SK-N-SH treated with all-trans-retinoic acid at 6 μM for 48 hours (cell line): ENCODE measurements around the gene ATF6.

Experiments used
- ATAC-seq: fragments of 200-7000 bp; cut with Tn5 transposase; 3 replicates; pipeline ENCODE4 v1.9.1; 2020; ENCODE audit warnings: mild to moderate bottlenecking, moderate library complexity
- ARNTL ChIP-seq: fragments of 450-650 bp; formaldehyde crosslinking; IDR thresholded peaks from 2 replicates; pipeline ENCODE4 v1.5.0; 2020; ENCODE audit warnings: low read depth, mild to moderate bottlenecking, moderate library complexity, borderline replicate concordance
- BACH2 ChIP-seq: fragments of 250-450 bp; sonication (Bioruptor Pico); IDR thresholded peaks from 2 replicates; pipeline ENCODE4 v1.9.0; 2021; ENCODE audit warnings: mild to moderate bottlenecking, borderline replicate concordance
- ESRRG ChIP-seq: fragments of 250-450 bp; sonication (Bioruptor Pico); IDR thresholded peaks from 2 replicates; pipeline ENCODE4 v1.6.1; 2021; ENCODE audit warnings: mild to moderate bottlenecking
- GLIS3 ChIP-seq: fragments of 250-450 bp; sonication (Bioruptor Pico); IDR thresholded peaks from 2 replicates; pipeline ENCODE4 v1.5.0; 2020; ENCODE audit warnings: mild to moderate bottlenecking, moderate library complexity
- ISL1 ChIP-seq: fragments of 250-450 bp; sonication (Bioruptor Pico); IDR thresholded peaks from 2 replicates; pipeline ENCODE4 v2.1.2; 2022; ENCODE audit warnings: mild to moderate bottlenecking, moderate library complexity
- OSR1 ChIP-seq: fragments of 250-450 bp; sonication (Bioruptor Pico); IDR thresholded peaks from 2 replicates; pipeline ENCODE4 v1.8.0; 2022; ENCODE audit warnings: moderate library complexity, mild to moderate bottlenecking, inconsistent platforms
- PPARA ChIP-seq: fragments of 250-450 bp; sonication (Bioruptor Pico); IDR thresholded peaks from 2 replicates; pipeline ENCODE4 v1.5.0; 2020; ENCODE audit warnings: mild to moderate bottlenecking, borderline replicate concordance
- RARB ChIP-seq: fragments of 250-450 bp; sonication (Bioruptor Pico); IDR thresholded peaks from 2 replicates; pipeline ENCODE4 v1.8.0; 2021; ENCODE audit warnings: mild to moderate bottlenecking, moderate library complexity
- SNAI2 ChIP-seq: fragments of 250-450 bp; sonication (Bioruptor Pico); IDR thresholded peaks from 2 replicates; pipeline ENCODE4 v1.5.0; 2020; ENCODE audit warnings: mild to moderate bottlenecking, moderate library complexity
- TCF4 ChIP-seq: fragments of 250-450 bp; sonication (Bioruptor Pico); IDR thresholded peaks from 2 replicates; pipeline ENCODE4 v1.8.0; 2021; ENCODE audit warnings: mild to moderate bottlenecking, moderate library complexity, borderline replicate concordance
- TOX ChIP-seq: fragments of 250-450 bp; sonication (Bioruptor Pico); IDR thresholded peaks from 2 replicates; pipeline ENCODE4 v1.8.0; 2021; ENCODE audit warnings: mild to moderate bottlenecking, moderate library complexity, borderline replicate concordance
- ZC3H10 ChIP-seq: fragments of 250-450 bp; sonication (Bioruptor Pico); IDR thresholded peaks from 2 replicates; pipeline ENCODE4 v1.5.1; 2021; ENCODE audit warnings: mild to moderate bottlenecking, moderate library complexity
- ZFP3 ChIP-seq: fragments of 250-450 bp; sonication (Bioruptor Pico); IDR thresholded peaks from 2 replicates; pipeline ENCODE4 v1.5.0; 2020; ENCODE audit warnings: mild to moderate bottlenecking, moderate library complexity
- ZFP30 ChIP-seq: fragments of 450-650 bp; formaldehyde crosslinking; IDR thresholded peaks from 2 replicates; pipeline ENCODE4 v1.5.0; 2022; ENCODE audit warnings: mild to moderate bottlenecking, moderate library complexity
- ZNF565 ChIP-seq: fragments of 450-650 bp; formaldehyde crosslinking; conservative IDR thresholded peaks from 2 replicates; pipeline ENCODE4 v1.5.0; 2020; ENCODE audit warnings: low read depth, mild to moderate bottlenecking, moderate library complexity
- ZNF70 ChIP-seq: fragments of 450-650 bp; formaldehyde crosslinking; IDR thresholded peaks from 2 replicates; pipeline ENCODE4 v1.5.0; 2020; ENCODE audit warnings: mild to moderate bottlenecking, moderate library complexity
- ZNF8 ChIP-seq: fragments of 450-650 bp; formaldehyde crosslinking; IDR thresholded peaks from 2 replicates; pipeline ENCODE4 v1.5.0; 2020; ENCODE audit warnings: mild to moderate bottlenecking, moderate library complexity
- TF ChIP-seq, protein P1 (sequence below): fragments of 250-450 bp; sonication (Bioruptor Pico); IDR thresholded peaks from 2 replicates; pipeline ENCODE4 v1.5.0; 2020; ENCODE audit warnings: mild to moderate bottlenecking, moderate library complexity
- TF ChIP-seq, protein P2 (sequence below): fragments of 250-450 bp; sonication (Bioruptor Pico); IDR thresholded peaks from 2 replicates; pipeline ENCODE4 v1.5.1; 2020; ENCODE audit warnings: low read depth, mild to moderate bottlenecking, moderate library complexity
- TF ChIP-seq, protein P3 (sequence below): fragments of 250-450 bp; sonication (Bioruptor Pico); IDR thresholded peaks from 2 replicates; pipeline ENCODE4 v1.8.0; 2020; ENCODE audit warnings: mild to moderate bottlenecking, moderate library complexity, borderline replicate concordance
- TF ChIP-seq, protein P4 (sequence below): fragments of 250-450 bp; sonication (Bioruptor Pico); IDR thresholded peaks from 2 replicates; pipeline ENCODE4 v1.5.1; 2021; ENCODE audit warnings: mild to moderate bottlenecking, moderate library complexity

The ATF6 gene

DNA sequence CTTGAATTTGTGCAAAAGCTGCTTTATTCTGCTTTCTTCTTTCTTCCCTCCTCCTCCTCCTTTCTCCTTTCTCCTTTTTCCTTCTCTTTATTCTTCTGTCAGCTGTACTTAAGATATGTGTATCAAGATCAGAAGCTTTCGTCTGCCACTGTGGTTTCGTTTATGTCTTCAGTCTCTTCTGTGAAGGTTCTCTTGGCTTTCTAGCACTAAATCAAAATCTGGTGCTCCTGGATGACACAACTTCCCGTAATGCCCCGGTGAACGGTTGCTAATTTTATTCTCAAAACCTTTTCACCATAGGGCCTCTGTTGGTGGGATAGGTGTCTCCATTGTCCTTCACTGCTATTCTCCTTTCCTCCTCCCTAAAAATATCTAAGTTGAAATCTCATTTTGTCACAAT is 5.0 kb downstream of the ATF6 start:
- ATAC-seq = no peak

DNA sequence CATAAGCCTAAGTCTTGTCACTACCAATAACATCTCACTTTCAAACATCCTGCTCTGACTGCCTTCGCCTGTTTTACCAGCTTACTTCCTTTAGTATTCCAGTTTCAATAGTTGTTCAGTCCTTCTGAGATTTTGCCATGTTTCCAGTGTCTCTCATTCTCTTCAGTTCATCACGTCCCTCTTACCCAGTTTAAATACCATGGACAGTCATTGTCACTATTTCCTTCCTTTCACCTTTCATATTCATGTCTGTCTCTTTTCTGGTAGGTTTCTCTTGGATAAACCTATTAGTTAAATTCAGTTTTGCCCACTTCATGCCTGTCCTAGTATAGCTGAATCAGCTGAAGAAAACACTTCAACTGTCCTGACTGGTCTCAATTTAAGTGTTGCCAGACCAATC is 5.9 kb downstream of the ATF6 start:
- no peak for ATAC-seq

More for the DNA sequence above, 5.0 kb downstream of the ATF6 start:
- TF ChIP-seq GLIS3 (CRISPR knock-in tag) (no peak), ARNTL (CRISPR knock-in tag) (no peak), SNAI2 (no peak), TOX (CRISPR knock-in tag) (no peak), PPARA (CRISPR knock-in tag) (no peak), RARB (CRISPR knock-in tag) (no peak), ISL1 (no peak), OSR1 (CRISPR knock-in tag) (no peak), BACH2 (no peak), TCF4 (CRISPR knock-in tag) (no peak), ZNF70 (CRISPR knock-in tag) (no peak), ZNF565 (CRISPR knock-in tag) (no peak), ZFP3 (CRISPR knock-in tag) (no peak), ZFP30 (no peak), ESRRG (CRISPR knock-in tag) (no peak), ZNF8 (CRISPR knock-in tag) (no peak), ZC3H10 (CRISPR knock-in tag) (no peak)
- TF ChIP-seq, protein P1, sequence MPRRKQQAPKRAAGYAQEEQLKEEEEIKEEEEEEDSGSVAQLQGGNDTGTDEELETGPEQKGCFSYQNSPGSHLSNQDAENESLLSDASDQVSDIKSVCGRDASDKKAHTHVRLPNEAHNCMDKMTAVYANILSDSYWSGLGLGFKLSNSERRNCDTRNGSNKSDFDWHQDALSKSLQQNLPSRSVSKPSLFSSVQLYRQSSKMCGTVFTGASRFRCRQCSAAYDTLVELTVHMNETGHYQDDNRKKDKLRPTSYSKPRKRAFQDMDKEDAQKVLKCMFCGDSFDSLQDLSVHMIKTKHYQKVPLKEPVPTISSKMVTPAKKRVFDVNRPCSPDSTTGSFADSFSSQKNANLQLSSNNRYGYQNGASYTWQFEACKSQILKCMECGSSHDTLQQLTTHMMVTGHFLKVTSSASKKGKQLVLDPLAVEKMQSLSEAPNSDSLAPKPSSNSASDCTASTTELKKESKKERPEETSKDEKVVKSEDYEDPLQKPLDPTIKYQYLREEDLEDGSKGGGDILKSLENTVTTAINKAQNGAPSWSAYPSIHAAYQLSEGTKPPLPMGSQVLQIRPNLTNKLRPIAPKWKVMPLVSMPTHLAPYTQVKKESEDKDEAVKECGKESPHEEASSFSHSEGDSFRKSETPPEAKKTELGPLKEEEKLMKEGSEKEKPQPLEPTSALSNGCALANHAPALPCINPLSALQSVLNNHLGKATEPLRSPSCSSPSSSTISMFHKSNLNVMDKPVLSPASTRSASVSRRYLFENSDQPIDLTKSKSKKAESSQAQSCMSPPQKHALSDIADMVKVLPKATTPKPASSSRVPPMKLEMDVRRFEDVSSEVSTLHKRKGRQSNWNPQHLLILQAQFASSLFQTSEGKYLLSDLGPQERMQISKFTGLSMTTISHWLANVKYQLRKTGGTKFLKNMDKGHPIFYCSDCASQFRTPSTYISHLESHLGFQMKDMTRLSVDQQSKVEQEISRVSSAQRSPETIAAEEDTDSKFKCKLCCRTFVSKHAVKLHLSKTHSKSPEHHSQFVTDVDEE = no peak
- TF ChIP-seq, protein P2, sequence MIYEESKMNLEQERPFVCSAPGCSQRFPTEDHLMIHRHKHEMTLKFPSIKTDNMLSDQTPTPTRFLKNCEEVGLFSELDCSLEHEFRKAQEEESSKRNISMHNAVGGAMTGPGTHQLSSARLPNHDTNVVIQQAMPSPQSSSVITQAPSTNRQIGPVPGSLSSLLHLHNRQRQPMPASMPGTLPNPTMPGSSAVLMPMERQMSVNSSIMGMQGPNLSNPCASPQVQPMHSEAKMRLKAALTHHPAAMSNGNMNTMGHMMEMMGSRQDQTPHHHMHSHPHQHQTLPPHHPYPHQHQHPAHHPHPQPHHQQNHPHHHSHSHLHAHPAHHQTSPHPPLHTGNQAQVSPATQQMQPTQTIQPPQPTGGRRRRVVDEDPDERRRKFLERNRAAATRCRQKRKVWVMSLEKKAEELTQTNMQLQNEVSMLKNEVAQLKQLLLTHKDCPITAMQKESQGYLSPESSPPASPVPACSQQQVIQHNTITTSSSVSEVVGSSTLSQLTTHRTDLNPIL (CRISPR knock-in tag) = no peak
- TF ChIP-seq, protein P3, sequence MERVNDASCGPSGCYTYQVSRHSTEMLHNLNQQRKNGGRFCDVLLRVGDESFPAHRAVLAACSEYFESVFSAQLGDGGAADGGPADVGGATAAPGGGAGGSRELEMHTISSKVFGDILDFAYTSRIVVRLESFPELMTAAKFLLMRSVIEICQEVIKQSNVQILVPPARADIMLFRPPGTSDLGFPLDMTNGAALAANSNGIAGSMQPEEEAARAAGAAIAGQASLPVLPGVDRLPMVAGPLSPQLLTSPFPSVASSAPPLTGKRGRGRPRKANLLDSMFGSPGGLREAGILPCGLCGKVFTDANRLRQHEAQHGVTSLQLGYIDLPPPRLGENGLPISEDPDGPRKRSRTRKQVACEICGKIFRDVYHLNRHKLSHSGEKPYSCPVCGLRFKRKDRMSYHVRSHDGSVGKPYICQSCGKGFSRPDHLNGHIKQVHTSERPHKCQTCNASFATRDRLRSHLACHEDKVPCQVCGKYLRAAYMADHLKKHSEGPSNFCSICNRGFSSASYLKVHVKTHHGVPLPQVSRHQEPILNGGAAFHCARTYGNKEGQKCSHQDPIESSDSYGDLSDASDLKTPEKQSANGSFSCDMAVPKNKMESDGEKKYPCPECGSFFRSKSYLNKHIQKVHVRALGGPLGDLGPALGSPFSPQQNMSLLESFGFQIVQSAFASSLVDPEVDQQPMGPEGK (CRISPR knock-in tag) = no peak

DNA sequence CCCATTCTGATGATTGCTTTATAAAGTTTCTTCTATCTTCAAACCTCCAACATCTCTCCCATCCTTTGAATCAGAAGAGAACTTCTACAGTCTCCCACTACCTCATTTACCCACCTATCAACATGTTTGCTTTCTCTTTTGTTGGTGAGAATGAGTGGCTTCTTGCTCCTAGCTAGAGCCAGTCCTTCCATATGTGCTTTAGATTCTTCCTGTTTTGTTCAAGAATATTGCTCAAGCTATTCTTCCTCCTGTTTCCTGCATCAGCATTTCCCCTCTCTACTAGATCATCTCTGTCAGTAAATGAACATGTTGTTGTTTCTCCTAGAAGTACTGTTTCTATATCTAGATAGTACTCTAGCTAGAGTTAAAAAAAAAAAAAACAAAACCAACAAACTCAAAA is 6.3 kb downstream of the ATF6 start:
- ATAC-seq = no peak
- TF ChIP-seq GLIS3 (CRISPR knock-in tag) (no peak), ZFP30 (no peak), TCF4 (CRISPR knock-in tag) (no peak), OSR1 (CRISPR knock-in tag) (no peak), ARNTL (CRISPR knock-in tag) (no peak), ESRRG (CRISPR knock-in tag) (no peak), ZNF70 (CRISPR knock-in tag) (no peak), TOX (CRISPR knock-in tag) (no peak), ZC3H10 (CRISPR knock-in tag) (no peak), ISL1 (no peak), ZNF565 (CRISPR knock-in tag) (no peak), BACH2 (no peak)
- TF ChIP-seq, protein P2 (CRISPR knock-in tag) = no peak
- TF ChIP-seq, protein P4, sequence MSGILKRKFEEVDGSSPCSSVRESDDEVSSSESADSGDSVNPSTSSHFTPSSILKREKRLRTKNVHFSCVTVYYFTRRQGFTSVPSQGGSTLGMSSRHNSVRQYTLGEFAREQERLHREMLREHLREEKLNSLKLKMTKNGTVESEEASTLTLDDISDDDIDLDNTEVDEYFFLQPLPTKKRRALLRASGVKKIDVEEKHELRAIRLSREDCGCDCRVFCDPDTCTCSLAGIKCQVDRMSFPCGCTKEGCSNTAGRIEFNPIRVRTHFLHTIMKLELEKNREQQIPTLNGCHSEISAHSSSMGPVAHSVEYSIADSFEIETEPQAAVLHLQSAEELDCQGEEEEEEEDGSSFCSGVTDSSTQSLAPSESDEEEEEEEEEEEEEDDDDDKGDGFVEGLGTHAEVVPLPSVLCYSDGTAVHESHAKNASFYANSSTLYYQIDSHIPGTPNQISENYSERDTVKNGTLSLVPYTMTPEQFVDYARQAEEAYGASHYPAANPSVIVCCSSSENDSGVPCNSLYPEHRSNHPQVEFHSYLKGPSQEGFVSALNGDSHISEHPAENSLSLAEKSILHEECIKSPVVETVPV = no peak
- TF ChIP-seq, protein P1 = no peak
- TF ChIP-seq, all 23 proteins: peak for 0

More for the DNA sequence above, 5.9 kb downstream of the ATF6 start:
- TF ChIP-seq ZNF8 (CRISPR knock-in tag) (no peak), SNAI2 (no peak), ZNF70 (CRISPR knock-in tag) (no peak)
- TF ChIP-seq, protein P3 (CRISPR knock-in tag) = no peak
